Vagina (tissue), 2 donors: Measurements from ENCODE around the gene PODXL2.

Experiments
- POLR2A ChIP-seq, 2 donors: fragments of 450-650 bp; IDR thresholded peaks; one replicate each; pipeline ENCODE4 v1.6.1; 2017; ENCODE audit warnings: antibody characterized with exemption in 2 of 2, mild to moderate bottlenecking in 2 of 2, moderate library complexity in 2 of 2
- TF ChIP-seq, protein P1 (sequence below), 3 experiments: fragments of 450-650 bp in 2 of 3; fragments of 200-600 bp in 1 of 3; sonication (generic) in 1 of 3; IDR thresholded peaks; one replicate each; pipeline ENCODE4 v1.5.1; 2017 to 2019; ENCODE audit warnings: antibody characterized with exemption in 3 of 3, mild to moderate bottlenecking in 2 of 3, moderate library complexity in 2 of 3

DNA sequence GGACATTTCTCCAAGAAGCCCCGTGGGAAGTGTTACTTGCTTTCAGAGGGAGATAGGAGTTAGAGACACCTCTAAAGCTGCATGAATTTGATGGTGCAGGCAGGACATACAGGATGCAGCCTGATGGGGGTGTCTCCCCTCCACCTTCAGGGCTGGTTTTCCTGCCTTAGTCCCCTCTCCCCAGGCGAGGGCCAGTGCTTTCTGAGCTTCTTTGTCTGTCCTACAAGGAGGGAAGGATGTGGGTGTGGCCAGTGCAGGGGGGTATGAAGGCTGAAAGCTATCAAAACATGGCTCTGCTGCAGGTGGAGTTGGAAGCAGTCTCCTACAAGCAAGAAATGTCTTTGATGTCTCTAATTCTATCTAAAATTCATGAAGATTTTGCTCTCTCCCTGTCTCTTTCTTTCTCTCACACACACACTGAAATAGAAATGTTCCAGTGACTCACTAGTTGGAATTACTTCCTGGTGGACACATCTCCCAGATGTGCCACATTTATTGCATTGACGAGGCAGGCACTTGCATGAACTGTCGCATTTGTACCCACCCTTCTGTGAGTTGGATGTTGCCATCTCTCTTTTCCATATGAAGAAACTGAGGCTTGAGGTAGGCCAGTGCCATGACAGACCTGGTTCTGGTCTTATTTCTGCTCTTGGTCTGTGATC, 13.9 kb upstream of the PODXL2 start:
- TF ChIP-seq, protein P1, sequence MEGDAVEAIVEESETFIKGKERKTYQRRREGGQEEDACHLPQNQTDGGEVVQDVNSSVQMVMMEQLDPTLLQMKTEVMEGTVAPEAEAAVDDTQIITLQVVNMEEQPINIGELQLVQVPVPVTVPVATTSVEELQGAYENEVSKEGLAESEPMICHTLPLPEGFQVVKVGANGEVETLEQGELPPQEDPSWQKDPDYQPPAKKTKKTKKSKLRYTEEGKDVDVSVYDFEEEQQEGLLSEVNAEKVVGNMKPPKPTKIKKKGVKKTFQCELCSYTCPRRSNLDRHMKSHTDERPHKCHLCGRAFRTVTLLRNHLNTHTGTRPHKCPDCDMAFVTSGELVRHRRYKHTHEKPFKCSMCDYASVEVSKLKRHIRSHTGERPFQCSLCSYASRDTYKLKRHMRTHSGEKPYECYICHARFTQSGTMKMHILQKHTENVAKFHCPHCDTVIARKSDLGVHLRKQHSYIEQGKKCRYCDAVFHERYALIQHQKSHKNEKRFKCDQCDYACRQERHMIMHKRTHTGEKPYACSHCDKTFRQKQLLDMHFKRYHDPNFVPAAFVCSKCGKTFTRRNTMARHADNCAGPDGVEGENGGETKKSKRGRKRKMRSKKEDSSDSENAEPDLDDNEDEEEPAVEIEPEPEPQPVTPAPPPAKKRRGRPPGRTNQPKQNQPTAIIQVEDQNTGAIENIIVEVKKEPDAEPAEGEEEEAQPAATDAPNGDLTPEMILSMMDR (IDR thresholded peaks at IDR 0.05) = no peak
- no peak for TF ChIP-seq POLR2A (IDR thresholded peaks at IDR 0.05)
